HL-60 (cell line): ENCODE results near the gene HK3.

Experiments used
- DNase-seq, 2 experiments: peaks; one replicate each; pipeline ENCODE4 v3.0.0-alpha.2; 2010 to 2020; ENCODE audit warnings: low read depth in 1 of 2, low spot score in 1 of 2
- H3K27ac ChIP-seq: fragments of 250-450 bp; sonication (Bioruptor Pico); replicated peaks from 2 replicates; pipeline ENCODE4 v1.5.1; 2020; ENCODE audit warnings: mild to moderate bottlenecking, moderate library complexity
- H3K27me3 ChIP-seq: fragments of 250-450 bp; sonication (Bioruptor Pico); 2 replicates; pipeline ENCODE4 v1.5.1; 2021; ENCODE audit warnings: mild to moderate bottlenecking, moderate library complexity; ENCODE audit not compliant: insufficient read depth, poor library complexity, severe bottlenecking
- H3K4me3 ChIP-seq: replicated peaks from 2 replicates; pipeline ENCODE4 v1.5.1; 2011; ENCODE audit warnings: mild to moderate bottlenecking, control low read depth, low read length; ENCODE audit not compliant: insufficient read depth
- GABPA ChIP-seq: IDR thresholded peaks from 2 replicates; pipeline ENCODE4 v1.6.1; 2012; ENCODE audit warnings: low read depth
- POLR2AphosphoS5 ChIP-seq: IDR thresholded peaks from 2 replicates; pipeline ENCODE4 v1.6.1; 2012; ENCODE audit warnings: low read depth
- SPI1 ChIP-seq: IDR thresholded peaks from 2 replicates; pipeline ENCODE4 v1.6.1; 2012; ENCODE audit warnings: low read depth, mild to moderate bottlenecking, borderline replicate concordance
- TF ChIP-seq, protein P1 (sequence below): IDR thresholded peaks from 2 replicates; pipeline ENCODE4 v1.6.1; 2012; ENCODE audit warnings: low read depth; ENCODE audit not compliant: insufficient replicate concordance
- TF ChIP-seq, protein P2 (sequence below): IDR thresholded peaks from one replicate; pipeline ENCODE4 v1.5.1; 2011; ENCODE audit warnings: low read length, control low read depth, inconsistent platforms; ENCODE audit not compliant: insufficient read depth

Gene HK3

DNA sequence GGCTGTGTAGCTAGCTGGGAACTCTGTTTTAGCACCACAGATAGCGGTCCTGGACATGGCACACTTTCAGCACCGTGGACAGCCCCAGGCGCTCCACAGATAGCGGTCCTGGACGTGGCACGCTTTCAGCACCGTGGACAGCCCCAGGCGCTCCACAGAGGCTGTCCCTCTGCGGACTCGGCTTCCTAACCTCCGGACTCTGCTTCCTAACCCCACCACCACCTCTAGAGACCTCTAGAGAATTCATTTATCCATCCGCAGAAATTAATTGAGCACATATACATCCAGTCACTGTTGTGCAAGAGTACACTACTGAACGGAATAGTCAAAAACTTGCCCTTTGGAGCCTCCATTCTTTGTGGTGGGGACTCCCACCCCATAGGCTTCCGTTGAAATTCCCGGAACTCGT lies 61.4 kb downstream of the HK3 start:
- H3K27me3 ChIP-seq = no peaks in the 10 kb centered on the region
- TF ChIP-seq SPI1 (no peak), POLR2AphosphoS5 (no peak)
- TF ChIP-seq, protein P1, sequence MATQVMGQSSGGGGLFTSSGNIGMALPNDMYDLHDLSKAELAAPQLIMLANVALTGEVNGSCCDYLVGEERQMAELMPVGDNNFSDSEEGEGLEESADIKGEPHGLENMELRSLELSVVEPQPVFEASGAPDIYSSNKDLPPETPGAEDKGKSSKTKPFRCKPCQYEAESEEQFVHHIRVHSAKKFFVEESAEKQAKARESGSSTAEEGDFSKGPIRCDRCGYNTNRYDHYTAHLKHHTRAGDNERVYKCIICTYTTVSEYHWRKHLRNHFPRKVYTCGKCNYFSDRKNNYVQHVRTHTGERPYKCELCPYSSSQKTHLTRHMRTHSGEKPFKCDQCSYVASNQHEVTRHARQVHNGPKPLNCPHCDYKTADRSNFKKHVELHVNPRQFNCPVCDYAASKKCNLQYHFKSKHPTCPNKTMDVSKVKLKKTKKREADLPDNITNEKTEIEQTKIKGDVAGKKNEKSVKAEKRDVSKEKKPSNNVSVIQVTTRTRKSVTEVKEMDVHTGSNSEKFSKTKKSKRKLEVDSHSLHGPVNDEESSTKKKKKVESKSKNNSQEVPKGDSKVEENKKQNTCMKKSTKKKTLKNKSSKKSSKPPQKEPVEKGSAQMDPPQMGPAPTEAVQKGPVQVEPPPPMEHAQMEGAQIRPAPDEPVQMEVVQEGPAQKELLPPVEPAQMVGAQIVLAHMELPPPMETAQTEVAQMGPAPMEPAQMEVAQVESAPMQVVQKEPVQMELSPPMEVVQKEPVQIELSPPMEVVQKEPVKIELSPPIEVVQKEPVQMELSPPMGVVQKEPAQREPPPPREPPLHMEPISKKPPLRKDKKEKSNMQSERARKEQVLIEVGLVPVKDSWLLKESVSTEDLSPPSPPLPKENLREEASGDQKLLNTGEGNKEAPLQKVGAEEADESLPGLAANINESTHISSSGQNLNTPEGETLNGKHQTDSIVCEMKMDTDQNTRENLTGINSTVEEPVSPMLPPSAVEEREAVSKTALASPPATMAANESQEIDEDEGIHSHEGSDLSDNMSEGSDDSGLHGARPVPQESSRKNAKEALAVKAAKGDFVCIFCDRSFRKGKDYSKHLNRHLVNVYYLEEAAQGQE = peak; percentile 100

DNA sequence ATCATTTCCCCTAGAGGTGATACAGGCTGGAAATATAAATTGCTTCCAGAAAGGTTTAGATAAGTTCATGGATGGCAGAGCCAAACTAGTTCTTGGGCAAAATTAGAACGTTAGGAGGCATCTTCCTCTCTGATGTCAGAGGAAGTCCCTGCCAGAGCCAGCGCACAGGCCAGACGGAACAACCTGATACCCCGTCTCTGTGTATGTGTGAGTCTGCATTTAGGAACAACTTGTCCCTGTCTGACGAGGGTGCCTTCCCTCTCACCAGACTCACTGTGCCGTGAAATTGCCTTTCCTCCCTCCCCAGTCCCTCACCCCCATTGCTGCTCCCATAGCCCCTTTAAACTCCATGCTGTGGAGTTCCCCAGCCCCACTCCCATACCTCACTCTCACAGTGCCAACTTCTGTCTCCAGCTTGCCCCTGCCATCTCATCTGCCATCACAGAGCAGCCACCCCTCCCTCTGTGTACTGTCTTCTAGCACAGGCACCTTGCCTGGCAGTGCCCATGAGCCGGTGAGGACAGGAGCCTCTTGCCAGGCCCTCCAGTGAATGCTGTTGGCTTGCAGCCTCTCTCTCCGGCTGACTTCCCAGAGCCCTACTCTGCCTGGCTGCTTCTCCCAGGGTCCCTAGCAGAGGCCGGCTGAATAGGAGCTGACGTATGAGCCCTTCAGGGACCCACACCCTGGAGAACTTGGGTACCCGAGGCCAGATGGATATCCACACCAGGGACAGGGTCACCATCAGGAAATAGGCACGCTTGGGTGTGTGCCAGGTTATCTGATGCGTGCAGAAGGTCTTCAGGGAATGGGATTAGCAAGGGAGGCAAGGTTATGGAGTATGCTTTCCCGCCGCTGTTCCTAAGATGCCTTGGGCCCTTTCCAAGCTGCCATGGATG lies 62.1 kb downstream of the HK3 start:
- Histone ChIP-seq H3K27ac (no peak overlapping the region), H3K27me3 (no peaks in the 10 kb centered on the region), H3K4me3 (no peak overlapping the region)
- TF ChIP-seq SPI1 (no peak), POLR2AphosphoS5 (no peak), GABPA (no peak)
- TF ChIP-seq, protein P1 = no peak
- TF ChIP-seq, protein P2, sequence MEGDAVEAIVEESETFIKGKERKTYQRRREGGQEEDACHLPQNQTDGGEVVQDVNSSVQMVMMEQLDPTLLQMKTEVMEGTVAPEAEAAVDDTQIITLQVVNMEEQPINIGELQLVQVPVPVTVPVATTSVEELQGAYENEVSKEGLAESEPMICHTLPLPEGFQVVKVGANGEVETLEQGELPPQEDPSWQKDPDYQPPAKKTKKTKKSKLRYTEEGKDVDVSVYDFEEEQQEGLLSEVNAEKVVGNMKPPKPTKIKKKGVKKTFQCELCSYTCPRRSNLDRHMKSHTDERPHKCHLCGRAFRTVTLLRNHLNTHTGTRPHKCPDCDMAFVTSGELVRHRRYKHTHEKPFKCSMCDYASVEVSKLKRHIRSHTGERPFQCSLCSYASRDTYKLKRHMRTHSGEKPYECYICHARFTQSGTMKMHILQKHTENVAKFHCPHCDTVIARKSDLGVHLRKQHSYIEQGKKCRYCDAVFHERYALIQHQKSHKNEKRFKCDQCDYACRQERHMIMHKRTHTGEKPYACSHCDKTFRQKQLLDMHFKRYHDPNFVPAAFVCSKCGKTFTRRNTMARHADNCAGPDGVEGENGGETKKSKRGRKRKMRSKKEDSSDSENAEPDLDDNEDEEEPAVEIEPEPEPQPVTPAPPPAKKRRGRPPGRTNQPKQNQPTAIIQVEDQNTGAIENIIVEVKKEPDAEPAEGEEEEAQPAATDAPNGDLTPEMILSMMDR = no peak
- no peak for DNase-seq

More for the DNA sequence above, 61.4 kb downstream of the HK3 start:
- DNase-seq = peak; percentile 59 to 76
- Histone ChIP-seq H3K4me3 (no peak overlapping the region), H3K27ac (no peak overlapping the region)

DNA sequence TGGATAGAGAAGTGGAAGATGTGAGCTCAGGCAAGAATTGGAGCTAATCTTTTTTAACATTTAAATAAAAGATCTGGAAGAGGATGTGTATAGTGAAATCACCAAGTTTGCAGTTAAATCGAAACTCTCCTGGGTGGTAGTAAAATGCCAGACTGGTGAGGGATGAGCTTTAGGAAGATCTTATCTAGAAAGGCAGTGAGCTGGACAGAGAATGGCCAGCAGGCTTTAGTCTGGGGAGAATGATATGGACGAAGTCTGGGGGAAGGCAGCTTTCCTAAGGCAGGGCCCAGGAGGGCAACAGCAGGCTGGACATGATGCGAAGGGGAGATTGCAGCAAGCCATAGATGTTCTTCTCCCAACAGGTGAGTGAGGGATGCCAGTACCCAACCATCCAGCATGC lies 63.2 kb downstream of the HK3 start:
- no peak overlapping the region for H3K4me3 ChIP-seq
- TF ChIP-seq, protein P2 = no peak
- TF ChIP-seq, protein P1 = no peak
- no peak for TF ChIP-seq POLR2AphosphoS5
- no peak for TF ChIP-seq SPI1
- no peak for TF ChIP-seq GABPA
- no peaks in the 10 kb centered on the region for H3K27me3 ChIP-seq
- DNase-seq = no peak
- no peak overlapping the region for H3K27ac ChIP-seq
